ENCODE measurements around the gene IMMP2L.

The IMMP2L gene

GRCh38 chr7:110724811-110725210, 837.5 kb downstream of the IMMP2L start:
- no peaks in the 10 kb centered on the region for H3K27me3 ChIP-seq (ENCODE audit: insufficient read depth, poor library complexity, severe bottlenecking)
- H3K4me1 ChIP-seq (ENCODE audit: insufficient read depth, poor library complexity, severe bottlenecking) = no peaks in the 10 kb centered on the region
- peaks cover 1% of the 10 kb centered on the region for H3K9me3 ChIP-seq (ENCODE audit: severe bottlenecking)
- DNase-seq (ENCODE audit: low spot score) (no peak), ATAC-seq (ENCODE audit: low read depth) (no peak)
- H3K36me3 ChIP-seq (ENCODE audit: low read depth) = no peaks in the 10 kb centered on the region
- no peak overlapping the region for H3K27ac ChIP-seq (ENCODE audit: poor library complexity, severe bottlenecking)
- no peak overlapping the region for H3K4me3 ChIP-seq (ENCODE audit: severe bottlenecking)
- no peak for TF ChIP-seq CTCF (IDR thresholded peaks at IDR 0.05; ENCODE audit: poor library complexity, severe bottlenecking)

- no peaks in the 10 kb centered on the region for H3K36me3 ChIP-seq (ENCODE audit: low read depth)
- H3K9me3 ChIP-seq (ENCODE audit: severe bottlenecking) = no peaks in the 10 kb centered on the region
- no peak overlapping the region for H3K4me3 ChIP-seq (ENCODE audit: severe bottlenecking)
- ATAC-seq (ENCODE audit: low read depth) (no peak), DNase-seq (ENCODE audit: low spot score) (no peak)
- no peak overlapping the region for H3K27ac ChIP-seq (ENCODE audit: poor library complexity, severe bottlenecking)
- H3K27me3 ChIP-seq (ENCODE audit: insufficient read depth, poor library complexity, severe bottlenecking) = no peaks in the 10 kb centered on the region
- no peak for TF ChIP-seq CTCF (IDR thresholded peaks at IDR 0.05; ENCODE audit: poor library complexity, severe bottlenecking)
- no peaks in the 10 kb centered on the region for H3K4me1 ChIP-seq (ENCODE audit: insufficient read depth, poor library complexity, severe bottlenecking)
Measured at GRCh38 chr7:110721395-110721794, 840.9 kb downstream of the IMMP2L start.

DNA sequence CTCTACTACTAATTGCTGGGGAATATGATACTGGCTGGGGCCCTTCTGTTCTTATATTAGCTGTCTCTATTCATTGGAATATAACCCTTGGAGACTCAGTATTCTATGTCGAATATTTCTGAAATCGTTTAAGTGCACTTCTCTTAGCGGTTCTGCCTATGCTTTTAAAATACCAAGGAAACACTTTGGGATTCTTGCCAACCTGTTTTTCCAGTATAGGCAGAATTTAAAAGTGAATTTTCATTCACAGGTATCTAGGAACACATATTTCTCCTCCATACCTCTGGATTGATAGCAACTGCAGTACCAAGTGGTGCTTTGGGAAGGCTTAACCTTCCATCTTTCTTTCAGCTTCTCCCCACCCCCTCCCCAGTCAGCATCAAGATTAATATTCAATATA, 841.7 kb downstream of the IMMP2L start:
- TF ChIP-seq CTCF (IDR thresholded peaks at IDR 0.05; ENCODE audit: poor library complexity, severe bottlenecking) = no peak
- Histone ChIP-seq H3K27me3 (ENCODE audit: insufficient read depth, poor library complexity, severe bottlenecking) (no peaks in the 10 kb centered on the region), H3K27ac (ENCODE audit: poor library complexity, severe bottlenecking) (no peak overlapping the region), H3K4me3 (ENCODE audit: severe bottlenecking) (no peak overlapping the region), H3K4me1 (ENCODE audit: insufficient read depth, poor library complexity, severe bottlenecking) (no peaks in the 10 kb centered on the region), H3K9me3 (ENCODE audit: severe bottlenecking) (no peaks in the 10 kb centered on the region), H3K36me3 (ENCODE audit: low read depth) (no peaks in the 10 kb centered on the region)
- ATAC-seq (ENCODE audit: low read depth) (no peak), DNase-seq (ENCODE audit: low spot score) (no peak)

DNA sequence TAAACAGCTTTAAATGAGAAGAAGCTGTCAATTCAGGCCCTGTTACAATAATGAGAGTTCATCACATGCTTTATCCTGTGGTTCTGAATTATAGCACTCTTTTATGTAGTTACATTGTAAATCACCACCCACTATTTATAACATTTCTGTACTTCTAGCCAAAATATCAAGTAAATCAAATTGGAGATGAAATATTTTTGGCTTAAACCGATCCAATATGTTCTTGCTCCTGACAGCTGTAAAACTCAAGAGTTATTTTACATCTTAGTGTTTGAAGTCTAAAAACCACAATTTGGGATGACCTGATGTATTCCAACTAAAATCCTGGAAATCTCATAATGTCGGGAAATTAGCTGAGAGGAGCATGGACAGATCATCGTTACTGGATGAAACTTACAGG, 842.6 kb downstream of the IMMP2L start:
- ATAC-seq (ENCODE audit: low read depth) (no peak), DNase-seq (ENCODE audit: low spot score) (no peak)
- Histone ChIP-seq H3K4me3 (ENCODE audit: severe bottlenecking) (no peak overlapping the region), H3K27ac (ENCODE audit: poor library complexity, severe bottlenecking) (no peak overlapping the region), H3K9me3 (ENCODE audit: severe bottlenecking) (no peaks in the 10 kb centered on the region), H3K4me1 (ENCODE audit: insufficient read depth, poor library complexity, severe bottlenecking) (no peaks in the 10 kb centered on the region), H3K27me3 (ENCODE audit: insufficient read depth, poor library complexity, severe bottlenecking) (no peaks in the 10 kb centered on the region), H3K36me3 (ENCODE audit: low read depth) (no peaks in the 10 kb centered on the region)
- TF ChIP-seq CTCF (IDR thresholded peaks at IDR 0.05; ENCODE audit: poor library complexity, severe bottlenecking) = no peak

DNA sequence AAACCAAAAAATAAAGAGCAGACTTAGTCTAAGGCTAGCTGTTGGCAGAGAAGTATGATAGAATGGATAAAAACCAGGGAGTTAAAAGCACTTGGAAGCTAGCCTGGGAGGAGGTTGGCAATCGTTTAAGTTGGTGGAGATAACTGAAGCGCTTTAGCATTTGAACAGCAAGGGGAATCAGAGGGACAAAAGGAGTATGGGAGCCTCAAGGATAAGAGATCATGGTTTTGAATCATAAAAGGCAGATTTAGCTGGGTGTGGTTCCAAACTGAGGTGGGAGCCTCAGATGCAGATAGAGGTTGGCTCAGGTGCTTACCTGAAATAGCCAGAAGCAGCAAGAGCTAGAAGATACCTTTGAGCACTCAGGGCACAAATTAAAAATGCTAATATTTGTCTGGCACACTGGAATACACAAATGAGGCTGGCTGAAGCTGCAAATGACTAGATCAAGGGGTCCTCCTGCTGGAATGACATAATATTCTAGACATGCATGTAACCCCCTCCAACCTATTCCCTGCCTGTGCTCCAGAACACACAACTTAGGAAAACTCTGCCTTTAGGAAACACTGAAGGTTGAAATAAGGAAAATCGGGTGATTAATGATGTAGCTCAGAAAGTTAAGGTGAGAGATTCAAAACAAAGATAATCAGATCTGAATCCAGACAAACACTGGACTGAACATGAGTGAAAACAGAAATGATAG, 843.6 kb downstream of the IMMP2L start:
- no peaks in the 10 kb centered on the region for H3K9me3 ChIP-seq (ENCODE audit: severe bottlenecking)
- no peak for ATAC-seq (ENCODE audit: low read depth)

More for the DNA sequence above, 843.6 kb downstream of the IMMP2L start:
- H3K27ac ChIP-seq (ENCODE audit: poor library complexity, severe bottlenecking) = no peak overlapping the region
- TF ChIP-seq CTCF (IDR thresholded peaks at IDR 0.05; ENCODE audit: poor library complexity, severe bottlenecking) = no peak
- H3K4me1 ChIP-seq (ENCODE audit: insufficient read depth, poor library complexity, severe bottlenecking) = no peaks in the 10 kb centered on the region
- DNase-seq (ENCODE audit: low spot score) = no peak
- no peak overlapping the region for H3K4me3 ChIP-seq (ENCODE audit: severe bottlenecking)
- no peaks in the 10 kb centered on the region for H3K36me3 ChIP-seq (ENCODE audit: low read depth)
- H3K27me3 ChIP-seq (ENCODE audit: insufficient read depth, poor library complexity, severe bottlenecking) = no peaks in the 10 kb centered on the region

All from RWPE2 (cell line).